22Rv1 (cell line): ENCODE measurements around the gene CYP26B1.

Experiments
- ZFX ChIP-seq: fragments of 450-650 bp; IDR thresholded peaks from 2 replicates; pipeline ENCODE4 v1.6.1; 2017; ENCODE audit warnings: antibody characterized with exemption, borderline replicate concordance
- TF ChIP-seq, protein P1 (sequence below): fragments of 450-650 bp; IDR thresholded peaks from 2 replicates; pipeline ENCODE4 v1.5.1; 2017; ENCODE audit warnings: mild to moderate bottlenecking

DNA sequence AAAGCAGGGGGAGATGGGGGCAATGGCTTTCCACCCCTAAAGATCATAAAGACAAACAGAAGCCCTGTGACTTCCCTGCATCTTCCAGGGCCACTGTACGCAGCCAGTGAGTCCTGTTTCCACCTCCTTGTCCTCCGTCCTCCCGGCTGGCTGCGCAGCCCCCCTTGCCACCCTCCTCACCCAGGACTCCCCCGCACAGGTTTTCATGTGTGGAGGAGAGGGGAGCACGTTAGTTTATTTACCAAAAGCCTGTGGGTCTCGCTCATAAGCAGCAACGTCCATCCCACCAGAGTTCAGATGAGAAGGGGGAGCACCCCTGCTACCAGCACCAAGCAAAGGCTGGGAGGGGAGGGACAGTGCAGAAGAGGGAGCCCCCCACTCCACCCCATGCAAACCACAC is 11.7 kb downstream of the CYP26B1 start:
- TF ChIP-seq, protein P1, sequence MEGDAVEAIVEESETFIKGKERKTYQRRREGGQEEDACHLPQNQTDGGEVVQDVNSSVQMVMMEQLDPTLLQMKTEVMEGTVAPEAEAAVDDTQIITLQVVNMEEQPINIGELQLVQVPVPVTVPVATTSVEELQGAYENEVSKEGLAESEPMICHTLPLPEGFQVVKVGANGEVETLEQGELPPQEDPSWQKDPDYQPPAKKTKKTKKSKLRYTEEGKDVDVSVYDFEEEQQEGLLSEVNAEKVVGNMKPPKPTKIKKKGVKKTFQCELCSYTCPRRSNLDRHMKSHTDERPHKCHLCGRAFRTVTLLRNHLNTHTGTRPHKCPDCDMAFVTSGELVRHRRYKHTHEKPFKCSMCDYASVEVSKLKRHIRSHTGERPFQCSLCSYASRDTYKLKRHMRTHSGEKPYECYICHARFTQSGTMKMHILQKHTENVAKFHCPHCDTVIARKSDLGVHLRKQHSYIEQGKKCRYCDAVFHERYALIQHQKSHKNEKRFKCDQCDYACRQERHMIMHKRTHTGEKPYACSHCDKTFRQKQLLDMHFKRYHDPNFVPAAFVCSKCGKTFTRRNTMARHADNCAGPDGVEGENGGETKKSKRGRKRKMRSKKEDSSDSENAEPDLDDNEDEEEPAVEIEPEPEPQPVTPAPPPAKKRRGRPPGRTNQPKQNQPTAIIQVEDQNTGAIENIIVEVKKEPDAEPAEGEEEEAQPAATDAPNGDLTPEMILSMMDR = no peak
- TF ChIP-seq ZFX = no peak
